Endothelial cell of umbilical vein (primary cell): ENCODE results near the gene TUT7. TPM values are rescaled to one million over a fixed set of nuclear protein-coding genes. Genes with fewer than 3 reads are reported as not detected.
A peak's percentile ranks its signal among the peaks of the same experiment; 100 is the strongest.

Experiments used
- BruUV-seq: library from RNA; stranded (reverse); fragments of 400-500 nt; replicated peaks from 2 replicates; lab custom pipeline; 2021; lab: Mats Ljungman, UMichigan
- CTCF ChIA-PET: fragments of 300-600, 350-600 bp; sonication (Branson Sonifier 250); formaldehyde crosslinking; loops from one replicate; lab custom pipeline; 2021; ENCODE audit warnings: antibody characterized with exemption, inconsistent platforms; lab: Charles Lee
- POLR2A ChIA-PET: fragments of 300-600, 350-600 bp; sonication (Branson Sonifier 250); formaldehyde crosslinking; loops from one replicate; lab custom pipeline; 2021; ENCODE audit warnings: antibody characterized with exemption, inconsistent platforms; lab: Charles Lee
- DNase-seq: peaks from one replicate; pipeline ENCODE4 v3.0.0-alpha.2; 2011; ENCODE audit warnings: low read depth, low spot score
- FAIRE-seq: peaks from 2 replicates; lab custom pipeline; 2011; peaks lifted over from hg19 to GRCh38; lab: Jason Lieb, UNC
- H2AFZ ChIP-seq: 2 replicates; pipeline ENCODE4 v1.6.0; 2012; ENCODE audit warnings: low read depth, low read length, control low read depth, inconsistent platforms
- H3K27ac ChIP-seq: 2 replicates; pipeline ENCODE4 v1.5.1; 2011; ENCODE audit warnings: low read depth, mild to moderate bottlenecking, control low read depth, low read length, moderate library complexity; ENCODE audit not compliant: insufficient read depth
- H3K27me3 ChIP-seq, 2 experiments: 2 replicates each; pipeline versions ENCODE4 v1.6.0 to v1.6.1; 2011; ENCODE audit warnings: low read length in 2 of 2, mixed read lengths in 1 of 2; ENCODE audit not compliant: control insufficient read depth in 2 of 2, insufficient read depth in 2 of 2
- H3K36me3 ChIP-seq, 2 experiments: 2 replicates in 1 of 2; 3 replicates in 1 of 2; pipeline ENCODE4 v1.5.1; 2011; ENCODE audit warnings: low read length in 2 of 2, mild to moderate bottlenecking in 1 of 2, moderate library complexity in 1 of 2; ENCODE audit not compliant: control insufficient read depth in 2 of 2, insufficient read depth in 2 of 2; ENCODE audit errors: extremely low read depth in 1 of 2
- H3K4me1 ChIP-seq: 3 replicates; pipeline ENCODE4 v1.5.1; 2011; ENCODE audit warnings: mild to moderate bottlenecking, low read length; ENCODE audit not compliant: control insufficient read depth, insufficient read depth; ENCODE audit errors: extremely low read depth
- H3K4me2 ChIP-seq: 2 replicates; pipeline ENCODE4 v1.6.1; 2011; ENCODE audit warnings: low read length, control low read depth, mixed read lengths; ENCODE audit not compliant: insufficient read depth
- H3K4me3 ChIP-seq, 3 experiments: fragments of 200-600 bp in 1 of 3; sonication (generic), shearing (Covaris generic) in 1 of 3; replicated peaks in 1 of 3; 2 replicates each; pipeline ENCODE4 v1.5.1; 2011 to 2016; ENCODE audit warnings: control low read depth in 3 of 3, low read length in 3 of 3, mild to moderate bottlenecking in 2 of 3, inconsistent platforms in 1 of 3, low read depth in 1 of 3, moderate library complexity in 1 of 3; ENCODE audit not compliant: insufficient read depth in 1 of 3
- H3K79me2 ChIP-seq: 2 replicates; pipeline ENCODE4 v1.6.0; 2012; ENCODE audit warnings: low read length, inconsistent platforms; ENCODE audit not compliant: control insufficient read depth, insufficient read depth
- H3K9ac ChIP-seq: replicated peaks from 2 replicates; pipeline ENCODE3; 2011; ENCODE audit warnings: low read length, control low read depth; ENCODE audit not compliant: insufficient read depth; ENCODE audit errors: extremely low read depth
- H3K9me1 ChIP-seq: replicated peaks from 3 replicates; pipeline ENCODE4 v1.6.0; 2011; ENCODE audit warnings: mild to moderate bottlenecking, low read length; ENCODE audit not compliant: control insufficient read depth, insufficient read depth; ENCODE audit errors: extremely low read depth
- H3K9me3 ChIP-seq: replicated peaks from 2 replicates; pipeline ENCODE4 v1.5.1; 2012; ENCODE audit warnings: low read length, inconsistent platforms; ENCODE audit not compliant: control insufficient read depth, insufficient read depth
- H4K20me1 ChIP-seq: replicated peaks from 2 replicates; pipeline ENCODE3; 2011; ENCODE audit warnings: mild to moderate bottlenecking, low read length; ENCODE audit not compliant: control insufficient read depth, insufficient read depth; ENCODE audit errors: extremely low read depth
- CTCF ChIP-seq, 2 donors: IDR thresholded peaks; 1 replicate in 1 of 2; 2 replicates in 1 of 2; pipeline ENCODE4 v1.5.1; 2011; ENCODE audit warnings: low read length in 2 of 2, mild to moderate bottlenecking in 2 of 2, moderate library complexity in 2 of 2, control low read depth in 1 of 2, inconsistent platforms in 1 of 2, low read depth in 1 of 2; ENCODE audit not compliant: insufficient read depth in 1 of 2; ENCODE audit errors: extremely low read depth in 1 of 2
- EZH2 ChIP-seq: IDR thresholded peaks from 2 replicates; pipeline ENCODE4 v1.6.1; 2012; ENCODE audit warnings: borderline replicate concordance, low read depth, mild to moderate bottlenecking, moderate library complexity, low read length, inconsistent platforms; ENCODE audit not compliant: severe bottlenecking
- FOS ChIP-seq: IDR thresholded peaks from 2 replicates; pipeline ENCODE4 v1.6.1; 2011; ENCODE audit warnings: mild to moderate bottlenecking, low read length, moderate library complexity, borderline replicate concordance; ENCODE audit not compliant: insufficient read depth
- GATA2 ChIP-seq: IDR thresholded peaks from 2 replicates; pipeline ENCODE4 v1.7.0; 2011; ENCODE audit warnings: low read depth, mild to moderate bottlenecking, moderate library complexity, mixed read lengths, low read length; ENCODE audit not compliant: insufficient read length, insufficient read depth
- JUN ChIP-seq: IDR thresholded peaks from 2 replicates; pipeline ENCODE4 v1.6.1; 2011; ENCODE audit warnings: borderline replicate concordance, low read depth; ENCODE audit not compliant: insufficient read length, insufficient read depth
- MAX ChIP-seq: IDR thresholded peaks from 2 replicates; pipeline ENCODE4 v1.6.1; 2011; ENCODE audit not compliant: insufficient read depth, insufficient read length
- MYC ChIP-seq: IDR thresholded peaks from one replicate; pipeline ENCODE4 v1.6.1; 2011; ENCODE audit warnings: mild to moderate bottlenecking, low read depth, low read length
- POLR2A ChIP-seq: IDR thresholded peaks from 2 replicates; pipeline ENCODE4 v1.6.1; 2012; ENCODE audit warnings: low read depth, mild to moderate bottlenecking, control low read depth, low read length
- POLR2AphosphoS5 ChIP-seq: IDR thresholded peaks from 2 replicates; pipeline ENCODE4 v1.6.1; 2012; ENCODE audit warnings: low read depth, mild to moderate bottlenecking, control low read depth, low read length, moderate library complexity; ENCODE audit not compliant: insufficient read depth
- dilution Hi-C: fragments of 300-500 bp; cut with MboI; formaldehyde crosslinking; loops from one replicate; pipeline ENCODE4 v1.15.0; 2019; ENCODE audit warnings: low sequenced_read_pairs; ENCODE audit not compliant: extremely low pct_ligation_motif_present
- intact Hi-C: fragments of 100-400 bp; cut with micrococcal nuclease; formaldehyde crosslinking; loops from one replicate; pipeline ENCODE4 v1.10.0; 2022
- polyA plus RNA-seq, 4 experiments: library from polyadenylated mRNA; depleted of rRNA in 3 of 4; stranded (reverse) in 3 of 4; unstranded in 1 of 4; fragments of >200 nt; gene quantifications; 2 replicates each; pipeline versions ENCODE4 v1.2.1 to v1.2.3, GENCODE V29; 2011 to 2012; ENCODE audit warnings: missing spikeins in 1 of 4
- total RNA-seq: library from RNA; stranded (reverse); gene quantifications from 2 replicates; pipeline ENCODE4 v1.2.3, GENCODE V29; 2021

Gene TUT7
- total and polyA plus RNA-seq, 2 donors (not counting 3 experiments of a cell fraction or from before 2014, with no cell fraction given), result 5.1 to 19.0 TPM

- Histone ChIP-seq H3K79me2 (peaks cover 56% of the 10 kb centered on the region), H3K27me3 (no peaks in the 10 kb centered on the region), H3K4me1 (peaks cover 23% of the 10 kb centered on the region), H3K27ac (no peak overlapping the region), H3K36me3 (peaks cover 2 to 8% of the 10 kb centered on the region in 2 experiments), H3K4me3 (no peak overlapping the region), H3K9me1 (no peaks in the 10 kb centered on the region), H3K9ac (no peak overlapping the region), H4K20me1 (no peaks in the 10 kb centered on the region), H2AFZ (no peak overlapping the region), H3K9me3 (no peaks in the 10 kb centered on the region), H3K4me2 (no peak overlapping the region)
- TF ChIP-seq GATA2 (no peak), POLR2AphosphoS5 (no peak), CTCF (IDR thresholded peaks at IDR 0.05; ENCODE audit: extremely low read depth in 1 of 2, insufficient read depth in 1 of 2, low read depth in 1 of 2, low read length in 2 of 2) (no peak), EZH2 (no peak), POLR2A (no peak), FOS (no peak), JUN (no peak), MAX (no peak), MYC (no peak)
- BruUV-seq, result no TSS peak
- FAIRE-seq, result no peak
- DNase-seq, result peak; percentile 24
- dilution Hi-C loops, result no loop called here
- ChIA-PET POLR2A (no interaction called here), CTCF (no interaction called here)
- intact Hi-C loops, result loop anchor here (5.0 kb wide), 1 partner anchor 1168 kb away; no protein-coding TSS in a partner anchor
Observed at GRCh38 chr9:86349271-86349670, 4.9 kb downstream of the TUT7 start.
